ENCODE data around the gene FMN2.
"Not testable (repeated sequence)": the region's sequence is repeated elsewhere in the genome, so short reads cannot be mapped to it uniquely, and the experiment has no call there.

The FMN2 gene

GRCh38 chr1:240322943-240323342, 231.3 kb downstream of the FMN2 start:
- DNase-seq, result no peak

GRCh38 chr1:240328382-240328781, 236.7 kb downstream of the FMN2 start:
- not testable (repeated sequence) for DNase-seq

- no peak for DNase-seq
These were observed 237.8 kb downstream of the FMN2 start for GRCh38 chr1:240329443-240329842.

DNA sequence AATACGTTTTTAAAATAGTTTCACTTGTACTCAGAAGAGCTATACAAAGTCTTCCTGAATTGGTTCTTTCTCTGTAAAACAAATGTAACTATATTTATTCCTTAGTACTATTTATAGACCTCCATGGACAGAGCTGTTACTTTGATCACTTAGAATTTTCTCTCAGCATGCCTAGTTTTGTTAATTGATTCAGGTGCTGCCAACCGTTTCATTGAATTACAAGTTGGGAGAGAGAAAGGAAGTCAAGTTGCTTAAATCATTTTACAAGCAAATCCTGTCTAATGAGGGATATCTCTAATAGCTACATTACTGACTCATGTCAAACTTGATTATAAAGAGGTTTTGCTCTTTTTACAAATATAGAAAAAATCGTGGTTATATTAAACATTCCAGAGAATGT, 241.0 kb downstream of the FMN2 start:
- DNase-seq, result no peak

DNA sequence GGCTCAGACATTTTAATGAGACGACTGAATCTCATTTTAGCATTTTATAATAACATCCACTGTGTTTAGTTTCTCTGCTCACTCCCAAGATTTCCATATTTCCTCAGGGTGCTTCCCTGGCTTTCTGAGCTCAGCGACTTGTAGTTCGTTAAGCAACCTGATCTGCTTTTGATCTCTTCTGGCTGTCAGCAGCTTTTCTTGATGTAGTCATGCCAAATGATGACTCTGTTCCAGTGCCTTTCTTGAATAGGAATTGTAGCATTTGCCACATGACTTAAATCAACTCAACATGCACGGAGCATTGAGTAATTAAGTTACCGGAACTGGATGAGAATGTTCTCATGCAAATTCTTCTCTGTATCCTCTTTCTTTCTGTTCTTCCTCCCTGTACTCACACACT, 246.1 kb downstream of the FMN2 start:
- no peak for DNase-seq

- DNase-seq, result no peak
These were observed 247.2 kb downstream of the FMN2 start for GRCh38 chr1:240338837-240339236.

DNA sequence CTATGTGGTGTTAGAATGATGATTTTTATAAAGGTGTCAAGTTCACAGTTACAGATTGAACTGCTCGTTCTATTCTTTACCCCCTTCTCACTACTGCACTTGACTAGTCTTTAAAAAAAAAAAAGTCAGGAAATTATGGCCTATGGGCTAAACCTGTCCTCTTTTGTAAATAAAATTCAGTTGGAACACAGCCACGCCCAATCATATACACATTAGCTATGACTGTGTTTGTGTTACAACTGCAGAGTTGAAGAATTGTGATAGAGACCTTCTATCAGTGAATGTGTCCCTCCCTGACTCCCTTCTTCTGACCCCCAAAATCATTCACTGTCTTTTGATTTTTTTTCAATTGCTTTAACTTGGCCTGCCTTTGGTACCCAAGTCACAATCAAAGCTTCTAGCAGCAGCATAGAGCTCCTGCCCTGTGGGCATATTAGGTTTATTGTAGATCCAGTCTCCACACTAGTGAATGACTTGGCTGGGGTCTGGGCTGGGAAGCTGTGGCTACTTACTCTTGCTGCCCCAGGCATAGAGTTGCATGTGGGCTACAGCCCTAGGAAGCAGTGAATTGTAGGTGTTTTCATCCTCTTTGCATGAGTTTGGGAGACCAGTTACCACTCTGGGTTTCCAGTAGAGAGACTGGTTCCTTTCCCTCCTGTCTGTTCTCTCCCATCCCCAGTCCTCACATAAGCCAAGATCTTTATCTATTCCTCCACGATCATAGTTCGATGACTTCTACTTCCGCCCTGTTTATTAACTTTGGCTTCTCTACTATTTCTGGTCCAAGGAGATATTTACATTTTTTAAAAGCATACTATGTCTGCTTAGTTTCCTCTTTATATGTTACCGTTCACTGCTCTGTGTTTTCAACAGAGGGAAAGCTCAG, 249.9 kb downstream of the FMN2 start:
- no peak for DNase-seq

DNA sequence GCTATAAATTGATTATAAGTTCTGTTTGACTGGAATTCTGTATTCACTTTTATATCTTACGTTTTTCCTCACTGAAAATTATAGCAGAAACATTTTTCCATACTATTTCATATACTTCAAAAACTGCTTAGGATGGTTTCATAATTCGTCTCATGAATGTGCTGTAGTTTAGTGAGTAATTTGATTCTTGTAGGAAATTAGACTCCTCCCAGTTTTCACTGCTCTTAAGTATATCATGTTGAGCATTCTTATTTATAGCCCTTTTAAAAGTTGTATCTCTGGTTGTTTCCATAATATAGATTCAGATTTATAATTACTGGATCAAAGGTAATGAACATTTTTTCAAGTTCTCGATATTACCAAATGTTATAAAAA, 250.6 kb downstream of the FMN2 start:
- no peak for DNase-seq

DNA sequence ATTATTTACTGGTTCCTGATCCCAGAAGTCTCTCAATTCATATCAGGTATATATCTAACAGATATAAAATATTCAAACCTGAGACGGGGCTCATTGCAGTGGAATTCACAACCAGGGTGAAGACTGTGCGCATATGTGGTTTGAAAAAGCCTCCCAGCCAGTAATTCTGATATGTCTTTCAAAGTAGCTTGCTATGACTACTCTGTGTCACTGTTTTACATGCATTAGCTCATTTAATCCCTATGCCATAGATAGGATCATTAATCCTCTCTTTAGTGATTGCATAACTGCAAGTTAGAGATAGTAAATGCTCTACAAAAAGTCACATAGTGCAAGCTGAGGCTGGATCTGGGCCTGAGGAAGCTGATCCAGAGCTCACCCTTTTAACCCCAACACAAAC, 251.4 kb downstream of the FMN2 start:
- DNase-seq, result no peak

- no peak for DNase-seq
These were observed 252.3 kb downstream of the FMN2 start for GRCh38 chr1:240343966-240344365.

DNA sequence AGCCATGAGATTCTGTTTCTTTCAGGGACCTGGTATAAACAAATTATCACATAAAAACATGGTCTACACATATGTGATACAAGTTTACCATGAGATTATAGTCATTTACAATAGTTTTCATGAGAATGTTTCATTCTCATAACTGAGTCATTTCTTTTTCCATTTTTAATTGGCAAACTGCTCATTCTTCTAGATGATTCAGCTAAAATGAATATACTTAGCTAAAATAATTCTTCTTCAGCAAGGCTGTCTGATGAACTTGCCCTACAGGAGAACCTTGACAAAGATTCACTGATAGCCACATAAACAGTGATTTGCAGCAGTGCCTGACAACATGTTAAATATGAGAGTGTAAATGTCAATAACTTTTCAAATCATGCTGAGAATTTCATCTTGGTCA, 253.2 kb downstream of the FMN2 start:
- no peak for DNase-seq

GRCh38 chr1:240349695-240350094, 258.0 kb downstream of the FMN2 start:
- DNase-seq, result no peak

DNA sequence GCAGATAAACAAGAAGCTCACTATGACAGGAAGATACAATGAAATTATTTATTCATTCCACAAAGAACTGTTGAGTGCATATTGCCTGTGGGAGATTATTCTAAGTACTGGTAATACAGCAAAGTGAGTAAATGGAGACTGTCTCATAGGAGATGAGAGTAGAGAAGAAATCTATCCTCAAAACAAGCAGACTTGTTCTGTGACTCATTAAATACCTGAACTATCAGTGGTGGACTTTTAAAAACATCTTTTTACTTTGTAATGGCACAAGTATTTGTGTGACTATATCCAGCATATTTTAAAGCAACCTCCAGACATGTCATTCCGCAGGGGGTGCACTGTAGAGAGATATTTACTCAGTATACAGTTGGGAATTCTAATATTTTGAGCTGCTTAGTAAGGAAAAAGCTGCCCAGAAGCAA, 259.2 kb downstream of the FMN2 start:
- DNase-seq, result no peak

DNA sequence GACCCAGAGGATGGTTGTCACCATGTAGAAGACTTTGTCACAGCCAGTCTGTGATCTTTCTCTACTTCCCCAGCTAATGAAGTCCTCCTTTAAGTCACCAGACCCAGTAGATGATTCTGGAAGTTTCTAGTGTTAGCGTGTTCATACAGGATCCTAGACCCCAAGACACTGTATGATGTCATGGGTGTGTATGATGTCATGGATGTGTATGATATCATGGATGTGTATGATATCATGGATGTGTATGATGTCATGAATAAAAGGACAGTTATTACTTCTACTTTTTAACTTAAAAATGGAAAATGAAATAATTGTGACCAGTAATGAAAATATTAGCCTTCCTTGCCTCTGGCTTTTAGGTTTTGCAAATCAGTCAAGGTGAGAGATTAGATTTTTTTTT, 260.0 kb downstream of the FMN2 start:
- no peak for DNase-seq

DNA sequence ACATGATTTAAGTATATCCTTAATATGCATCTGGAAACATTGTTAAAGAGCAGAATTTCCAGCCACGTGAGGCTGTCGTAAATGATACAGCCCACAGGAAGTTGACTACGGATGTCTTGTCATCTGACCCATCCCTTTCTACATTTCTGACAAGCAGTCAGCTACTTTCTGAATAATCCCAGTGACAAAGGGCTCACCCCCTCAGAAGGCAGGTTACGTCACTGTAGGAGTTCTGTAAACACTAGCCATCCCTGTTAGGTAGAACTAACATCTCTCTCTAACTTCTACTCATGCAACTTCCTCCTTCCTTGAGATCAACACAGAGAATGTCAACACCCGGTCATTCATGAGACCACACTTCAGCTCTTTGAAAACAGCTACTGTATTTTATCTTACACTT, 261.1 kb downstream of the FMN2 start:
- no peak for DNase-seq

GRCh38 chr1:240356568-240356967, 264.9 kb downstream of the FMN2 start:
- no peak for DNase-seq

DNA sequence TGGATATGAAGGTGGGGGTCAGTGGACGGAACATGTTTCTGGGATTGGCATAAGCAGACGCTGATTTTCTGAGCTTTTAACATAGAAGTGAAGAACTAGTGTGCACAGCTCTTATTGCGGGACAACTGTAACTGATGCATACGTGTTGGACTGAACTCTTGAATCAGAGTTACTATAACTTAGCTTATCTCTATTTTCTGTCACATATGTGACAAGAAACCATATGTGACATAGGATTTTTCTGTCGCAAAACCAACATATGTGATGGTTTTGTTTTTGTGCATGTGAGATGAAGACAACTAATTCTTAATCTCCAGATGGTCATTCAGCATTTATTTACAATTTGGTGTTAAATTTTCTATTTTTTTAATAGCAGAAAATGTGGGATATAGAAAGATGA, 270.4 kb downstream of the FMN2 start:
- no peak for DNase-seq

- no peak for DNase-seq
These were observed 271.1 kb downstream of the FMN2 start for GRCh38 chr1:240362826-240363225.

DNA sequence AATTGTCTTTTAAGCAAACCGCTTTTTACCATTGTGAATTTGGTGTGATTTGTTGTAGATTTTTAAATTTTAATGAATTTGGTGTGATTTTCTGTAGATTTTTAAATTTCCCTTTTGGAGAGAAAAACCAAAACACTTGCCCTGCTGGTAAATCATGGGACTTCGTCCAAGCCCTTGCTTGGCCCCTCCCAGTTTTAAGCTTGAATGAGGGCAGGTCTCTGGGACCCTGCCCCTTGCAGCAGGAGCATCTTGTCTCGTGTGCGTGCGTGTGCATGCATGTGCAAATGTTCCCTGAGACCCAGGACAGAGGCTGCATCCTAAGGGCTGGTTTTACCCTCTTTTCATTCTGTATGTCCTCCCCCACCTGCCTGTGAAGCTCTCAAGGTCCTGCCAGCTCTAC, 271.6 kb downstream of the FMN2 start:
- no peak for DNase-seq

GRCh38 chr1:240363914-240364313, 272.2 kb downstream of the FMN2 start:
- no peak for DNase-seq

DNA sequence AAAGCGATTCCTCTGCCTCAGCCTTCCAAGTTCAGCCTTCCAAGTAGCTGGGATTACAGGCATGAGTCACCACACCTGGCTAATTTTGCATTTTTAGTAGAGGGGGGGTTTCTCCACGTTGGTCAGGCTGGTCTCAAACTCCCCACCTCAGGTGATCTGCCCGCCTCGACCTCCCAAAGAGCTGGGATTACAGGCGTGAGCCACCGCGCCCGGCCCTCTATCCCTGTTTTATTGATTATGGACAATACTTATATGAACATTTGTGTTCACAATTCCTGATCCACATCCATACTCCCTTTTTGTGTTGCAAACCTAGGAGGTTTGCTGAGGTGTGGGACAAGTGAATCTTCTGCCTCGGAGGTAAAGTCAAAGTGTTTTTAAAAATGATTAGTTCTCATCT, 275.0 kb downstream of the FMN2 start:
- no peak for DNase-seq

DNA sequence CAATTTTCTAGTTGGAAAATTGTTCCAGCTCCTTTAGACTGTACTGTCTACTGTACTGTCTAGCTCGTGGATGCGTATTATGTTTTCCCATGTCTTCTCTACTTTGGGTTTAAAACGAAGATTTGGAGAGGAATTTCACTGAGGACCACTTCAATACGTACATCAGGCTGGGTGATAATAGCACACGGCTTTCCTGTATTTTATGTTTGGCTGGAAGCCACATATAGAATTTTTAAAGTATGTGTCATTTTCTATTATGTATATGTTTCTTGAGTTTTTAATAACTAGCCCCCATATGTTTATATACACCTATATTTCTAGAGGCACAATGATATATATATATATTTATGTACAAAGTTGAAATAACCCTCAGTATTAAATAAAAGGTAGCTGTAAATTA, 293.9 kb downstream of the FMN2 start:
- DNase-seq, result no peak

DNA sequence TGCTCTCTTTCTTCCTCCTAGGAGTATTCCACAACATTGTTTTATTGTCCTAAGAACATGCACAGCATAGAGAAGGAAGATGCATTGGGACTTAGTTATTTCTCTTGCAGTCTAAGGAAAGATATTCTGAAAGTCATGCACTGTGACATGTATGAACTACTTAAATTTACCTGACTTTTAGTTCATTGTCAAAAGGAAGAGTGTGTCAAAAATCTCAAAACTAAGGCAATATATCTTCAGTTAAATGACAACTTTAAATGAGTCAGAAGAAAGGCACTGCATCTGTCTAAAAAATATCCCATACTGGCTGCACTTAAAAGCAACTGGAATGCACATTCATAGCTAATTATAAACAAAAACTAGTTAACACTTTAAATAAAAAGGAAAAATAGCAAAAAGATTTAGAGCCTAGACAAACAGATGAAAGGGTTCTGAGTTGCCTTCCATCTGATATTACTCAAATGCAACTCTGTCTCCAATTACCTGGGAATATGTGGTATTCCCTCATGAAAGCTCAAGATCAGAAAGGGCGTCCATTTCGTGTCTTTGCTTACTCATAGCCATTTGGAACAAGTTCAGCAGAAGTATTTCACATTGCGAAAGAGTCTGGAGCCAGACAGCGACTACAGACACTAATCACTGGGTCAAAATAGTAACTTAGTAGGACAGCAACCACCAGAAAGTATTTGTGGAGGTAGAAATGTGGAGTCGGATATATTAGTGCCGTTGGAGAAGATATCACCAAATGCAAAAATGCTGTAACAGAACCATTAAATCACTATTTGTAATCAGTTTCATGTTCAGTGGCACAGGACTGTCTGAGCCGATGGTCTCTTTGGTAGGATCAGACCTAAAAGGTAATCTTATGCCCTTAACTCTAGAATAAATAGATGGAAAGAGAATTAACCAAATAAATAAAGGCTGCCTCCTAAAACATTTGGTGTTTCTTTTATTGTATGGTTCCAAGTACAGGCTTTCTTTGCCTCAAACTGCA, 294.6 kb downstream of the FMN2 start:
- DNase-seq, result no peak

- no peak for DNase-seq
These were observed 295.4 kb downstream of the FMN2 start for GRCh38 chr1:240387051-240387450.
